IMR-90 (cell line): Measurements from ENCODE around the gene GRHL3. TPM values are rescaled to one million over a fixed set of nuclear protein-coding genes. Genes with fewer than 3 reads are reported as not detected.
A peak's percentile ranks its signal among the peaks of the same experiment; 100 is the strongest.

ENCODE experiments used
- ATAC-seq: fragments of 200-7000 bp; cut with Tn5 transposase; 2 replicates; pipeline ENCODE4 v1.9.1; 2020; ENCODE audit warnings: low read depth, mild to moderate bottlenecking, moderate library complexity
- BruUV-seq: library from RNA; stranded (reverse); fragments of 400-500 nt; replicated peaks from 2 replicates; lab custom pipeline; 2021; lab: Mats Ljungman, UMichigan
- CTCF ChIA-PET: fragments of 300-600 bp; formaldehyde crosslinking; extraction: SDS; loops from one replicate; lab custom pipeline; 2021; ENCODE audit warnings: antibody characterized with exemption; lab: Yijun Ruan, JAX
- POLR2A ChIA-PET: fragments of 300-600 bp; sonication (Branson Sonifier 250); formaldehyde crosslinking; loops from one replicate; lab custom pipeline; 2022; ENCODE audit warnings: antibody characterized with exemption; ENCODE audit not compliant: unreplicated experiment; lab: Charles Lee
- DNase-seq: peaks from one replicate; pipeline ENCODE4 v3.0.0; 2013
- H2AFZ ChIP-seq: replicated peaks from 2 replicates; pipeline ENCODE3; 2013; ENCODE audit warnings: low read length, mild to moderate bottlenecking; ENCODE audit not compliant: poor library complexity
- H2AK5ac ChIP-seq: 2 replicates; pipeline ENCODE4 v1.6.1; 2013; ENCODE audit warnings: low read depth, low read length, inconsistent platforms
- H2AK9ac ChIP-seq: replicated peaks from 2 replicates; pipeline ENCODE3; 2013; ENCODE audit warnings: mild to moderate bottlenecking, low read depth, low read length, moderate library complexity; ENCODE audit not compliant: poor library complexity
- H2BK120ac ChIP-seq: 2 replicates; pipeline ENCODE4 v1.6.1; 2013; ENCODE audit warnings: low read depth, low read length, inconsistent platforms
- H2BK15ac ChIP-seq: 3 replicates; pipeline ENCODE4 v1.6.1; 2013; ENCODE audit warnings: low read depth, low read length, inconsistent platforms
- H2BK20ac ChIP-seq: 2 replicates; pipeline ENCODE4 v1.6.1; 2013; ENCODE audit warnings: low read depth, mild to moderate bottlenecking, inconsistent platforms, low read length, moderate library complexity
- H2BK5ac ChIP-seq: 2 replicates; pipeline ENCODE4 v1.6.1; 2013; ENCODE audit warnings: mild to moderate bottlenecking, low read depth, low read length, inconsistent platforms; ENCODE audit not compliant: poor library complexity, severe bottlenecking
- H3K14ac ChIP-seq: replicated peaks from 2 replicates; pipeline ENCODE4 v1.6.1; 2013; ENCODE audit warnings: low read depth, low read length, inconsistent platforms
- H3K18ac ChIP-seq: 2 replicates; pipeline ENCODE4 v1.6.1; 2013; ENCODE audit warnings: low read depth, low read length, control low read depth
- H3K23ac ChIP-seq: 2 replicates; pipeline ENCODE4 v1.6.1; 2013; ENCODE audit warnings: low read depth, low read length, inconsistent platforms
- H3K27ac ChIP-seq: 2 replicates; pipeline ENCODE4 v1.5.1; 2013; ENCODE audit warnings: mild to moderate bottlenecking, control low read depth, low read length; ENCODE audit not compliant: insufficient read depth
- H3K27me3 ChIP-seq: 2 replicates; pipeline ENCODE4 v1.6.1; 2013; ENCODE audit warnings: low read length; ENCODE audit not compliant: control insufficient read depth, insufficient read depth
- H3K36me3 ChIP-seq: 2 replicates; pipeline ENCODE4 v1.6.1; 2013; ENCODE audit warnings: low read length, mixed read lengths; ENCODE audit not compliant: control insufficient read depth, insufficient read depth
- H3K4ac ChIP-seq: 2 replicates; pipeline ENCODE4 v1.6.1; 2013; ENCODE audit warnings: low read depth, low read length, inconsistent platforms
- H3K4me1 ChIP-seq: 2 replicates; pipeline ENCODE4 v1.6.1; 2013; ENCODE audit warnings: low read length, mixed read lengths; ENCODE audit not compliant: control insufficient read depth, insufficient read depth
- H3K4me2 ChIP-seq: 2 replicates; pipeline ENCODE4 v1.6.1; 2013; ENCODE audit warnings: low read depth, mild to moderate bottlenecking, control low read depth, low read length, moderate library complexity
- H3K4me3 ChIP-seq: 2 replicates; pipeline ENCODE4 v1.5.1; 2013; ENCODE audit warnings: low read depth, mild to moderate bottlenecking, control low read depth, low read length, moderate library complexity; ENCODE audit not compliant: insufficient read depth
- H3K56ac ChIP-seq: 2 replicates; pipeline ENCODE4 v1.6.1; 2013; ENCODE audit warnings: low read length, inconsistent platforms; ENCODE audit not compliant: insufficient read depth; ENCODE audit errors: extremely low read depth
- H3K79me1 ChIP-seq, 2 experiments: 2 replicates each; pipeline ENCODE4 v1.6.1; 2013; ENCODE audit warnings: low read length in 2 of 2, inconsistent platforms in 1 of 2, low read depth in 1 of 2
- H3K9ac ChIP-seq: 2 replicates; pipeline ENCODE4 v1.6.1; 2013; ENCODE audit warnings: low read depth, low read length, control low read depth
- H3K9me1 ChIP-seq: 2 replicates; pipeline ENCODE4 v1.6.1; 2013; ENCODE audit warnings: low read length, inconsistent platforms; ENCODE audit not compliant: insufficient read depth
- H3K9me3 ChIP-seq: 2 replicates; pipeline ENCODE4 v1.6.1; 2013; ENCODE audit warnings: low read length; ENCODE audit not compliant: control insufficient read depth, insufficient read depth
- H4K20me1 ChIP-seq: 2 replicates; pipeline ENCODE4 v1.6.1; 2013; ENCODE audit warnings: low read length, inconsistent platforms; ENCODE audit not compliant: insufficient read depth
- H4K5ac ChIP-seq: 2 replicates; pipeline ENCODE4 v1.6.1; 2013; ENCODE audit warnings: mild to moderate bottlenecking, low read depth, low read length, control low read depth
- H4K8ac ChIP-seq, 2 experiments: 2 replicates each; pipeline ENCODE4 v1.6.1; 2013; ENCODE audit warnings: low read depth in 2 of 2, low read length in 2 of 2, control low read depth in 1 of 2, inconsistent platforms in 1 of 2
- H4K91ac ChIP-seq: 2 replicates; pipeline ENCODE4 v1.6.1; 2013; ENCODE audit warnings: low read depth, low read length, inconsistent platforms; ENCODE audit not compliant: insufficient read depth
- CTCF ChIP-seq: conservative IDR thresholded peaks from 2 replicates; pipeline ENCODE4 v1.5.1; 2012; ENCODE audit warnings: mild to moderate bottlenecking, low read depth, low read length, improper control_type of control experiment
- RAD21 ChIP-seq: IDR thresholded peaks from 2 replicates; pipeline ENCODE4 v1.6.1; 2012; ENCODE audit warnings: low read length, improper control_type of control experiment
- SMC3 ChIP-seq: fragments of 150-350 bp; IDR thresholded peaks from 2 replicates; pipeline ENCODE4 v1.6.1; 2016; ENCODE audit warnings: low read depth, mild to moderate bottlenecking, antibody characterized with exemption, low read length, moderate library complexity
- WGBS, 2 experiments: methylation state at CpG; one replicate each; pipeline versions ENCODE4 v1.1.5 to v1.1.7; 2013; ENCODE audit warnings: missing lambda C conversion rate in 2 of 2; ENCODE audit not compliant: insufficient read length in 1 of 2; ENCODE audit errors: extremely low coverage in 2 of 2; 5-methylcytosine and 5-hydroxymethylcytosine counted together
- dilution Hi-C: fragments of 300-500 bp; cut with HindIII; formaldehyde crosslinking; loops from one replicate; pipeline ENCODE4 v1.14.3; 2018; ENCODE audit warnings: low sequenced_read_pairs; ENCODE audit not compliant: unreplicated experiment
- in situ Hi-C: fragments of 300-500 bp; cut with MboI; formaldehyde crosslinking; loops from 3 replicates; pipeline ENCODE4 v1.14.3; 2019; ENCODE audit warnings: low sequenced_read_pairs, inconsistent platforms, mixed read lengths
- intact Hi-C: fragments of 100-400 bp; cut with micrococcal nuclease; formaldehyde crosslinking; loops from 2 replicates; pipeline ENCODE4 v1.10.0; 2022
- polyA plus RNA-seq, 3 experiments: library from polyadenylated mRNA; depleted of rRNA; stranded (reverse); fragments of >200 nt; gene quantifications; 2 replicates each; pipeline ENCODE4 v1.2.3, GENCODE V29; 2012; ENCODE audit warnings: low replicate concordance in 1 of 3
- total RNA-seq: library from RNA; depleted of rRNA; stranded (reverse); fragments of >200 nt; gene quantifications from 2 replicates; pipeline ENCODE4 v1.2.3, GENCODE V29; 2012
- TF ChIP-seq, protein P1 (sequence below): fragments of 150-350 bp; IDR thresholded peaks from 2 replicates; pipeline ENCODE4 v1.6.1; 2017; ENCODE audit warnings: mild to moderate bottlenecking, antibody characterized with exemption, low read length, low read depth

Gene GRHL3
- total and polyA plus RNA-seq, 2 of the 4 experiments (the other 2 are of a cell fraction), result not detected

DNA sequence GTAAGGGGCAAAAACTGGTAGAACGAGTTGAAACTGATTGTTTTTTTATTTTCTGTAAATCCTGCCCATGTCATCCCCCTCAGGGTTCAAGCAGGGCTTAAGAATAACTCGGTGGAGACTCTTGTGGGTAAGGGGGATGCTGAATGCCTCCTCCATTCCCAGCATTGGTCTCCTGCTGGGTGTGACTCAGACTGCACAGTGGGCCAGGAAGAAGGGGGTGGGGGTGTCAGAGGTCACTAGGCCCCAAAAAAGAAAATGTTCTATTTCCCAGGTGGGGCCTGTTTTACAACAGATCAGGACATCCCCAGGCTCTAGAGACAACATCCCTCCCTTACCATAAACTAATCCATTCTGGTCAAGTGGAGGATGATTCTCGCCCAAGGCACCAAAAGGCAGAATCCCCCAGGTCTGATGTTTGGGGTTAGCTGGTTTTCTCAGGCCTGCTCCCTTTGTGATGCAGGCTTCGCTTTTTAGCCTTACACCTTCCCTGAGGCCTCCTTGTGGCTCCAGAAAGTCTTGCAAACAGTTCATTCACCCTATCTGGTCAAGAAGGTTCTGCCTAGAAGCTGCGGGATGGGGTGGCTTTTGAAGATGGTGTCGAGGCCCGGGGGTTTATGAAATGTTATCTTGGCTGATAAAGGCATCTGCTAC, 10.7 kb upstream of the GRHL3 start:
- DNase-seq (no peak), ATAC-seq (peak; percentile 32; the same call in 1 of the 2 replicates)
- H2AFZ ChIP-seq, result no peak overlapping the region
- POLR2A ChIA-PET, result no interaction called here
- no peaks in the 10 kb centered on the region for H3K36me3 ChIP-seq
- CTCF ChIA-PET, result interaction anchor here (0.6 kb wide), 1 partner anchor 317 kb away, joined by 5 read pairs; no protein-coding TSS in a partner anchor
- no TSS peak for BruUV-seq
- H3K9me1 ChIP-seq, result no peaks in the 10 kb centered on the region
- no peak overlapping the region for H2BK5ac ChIP-seq
- no peak overlapping the region for H2BK20ac ChIP-seq
- no peak overlapping the region for H3K23ac ChIP-seq
- H3K4me3 ChIP-seq, result no peak overlapping the region
- H3K79me1 ChIP-seq, result no peaks in the 10 kb centered on the region
- no peak overlapping the region for H3K4me2 ChIP-seq
- H4K8ac ChIP-seq, result no peak overlapping the region
- intact Hi-C loops, result loop anchor here (5.0 kb wide), 1 partner anchor 106 kb away; no protein-coding TSS in a partner anchor
- H2AK9ac ChIP-seq, result no peak overlapping the region
- H3K18ac ChIP-seq, result no peak overlapping the region
- no peak overlapping the region for H2AK5ac ChIP-seq
- H3K4ac ChIP-seq, result no peak overlapping the region
- H3K27ac ChIP-seq, result no peak overlapping the region
- peaks cover 43% of the 10 kb centered on the region for H3K27me3 ChIP-seq
- no peak overlapping the region for H3K56ac ChIP-seq
- no CpG with 5 or more reads among the region's 7 CpGs for WGBS, 2 experiments
- H4K20me1 ChIP-seq, result no peaks in the 10 kb centered on the region
- H4K91ac ChIP-seq, result no peak overlapping the region
- no peak overlapping the region for H3K9ac ChIP-seq
- H2BK120ac ChIP-seq, result no peak overlapping the region
- in situ Hi-C loops, result no loop called here
- no peaks in the 10 kb centered on the region for H3K9me3 ChIP-seq
- H3K4me1 ChIP-seq, result no peaks in the 10 kb centered on the region
- dilution Hi-C loops, result no loop called here
- H2BK15ac ChIP-seq, result no peak overlapping the region
- no peak overlapping the region for H3K14ac ChIP-seq
- TF ChIP-seq RAD21 (peak; percentile 33; the same call in 1 of the 2 replicates), SMC3 (peak; percentile 26; the same call in 1 of the 2 replicates), CTCF (peak; percentile 29)
- TF ChIP-seq, protein P1, sequence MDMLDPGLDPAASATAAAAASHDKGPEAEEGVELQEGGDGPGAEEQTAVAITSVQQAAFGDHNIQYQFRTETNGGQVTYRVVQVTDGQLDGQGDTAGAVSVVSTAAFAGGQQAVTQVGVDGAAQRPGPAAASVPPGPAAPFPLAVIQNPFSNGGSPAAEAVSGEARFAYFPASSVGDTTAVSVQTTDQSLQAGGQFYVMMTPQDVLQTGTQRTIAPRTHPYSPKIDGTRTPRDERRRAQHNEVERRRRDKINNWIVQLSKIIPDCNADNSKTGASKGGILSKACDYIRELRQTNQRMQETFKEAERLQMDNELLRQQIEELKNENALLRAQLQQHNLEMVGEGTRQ, result no peak
- H4K5ac ChIP-seq, result no peak overlapping the region
